HUES64 (cell line): ENCODE measurements around the gene KDM4B.

Experiments
- H3K27ac ChIP-seq: 2 replicates; pipeline ENCODE4 v1.7.0; 2013; ENCODE audit warnings: low read depth, low read length, inconsistent platforms
- H3K27me3 ChIP-seq: 2 replicates; pipeline ENCODE4 v1.6.1; 2013; ENCODE audit warnings: mild to moderate bottlenecking, low read length; ENCODE audit not compliant: insufficient read depth
- H3K36me3 ChIP-seq: 2 replicates; pipeline ENCODE4 v1.6.1; 2013; ENCODE audit warnings: mild to moderate bottlenecking, low read length; ENCODE audit not compliant: insufficient read depth
- H3K4me1 ChIP-seq: 2 replicates; pipeline ENCODE4 v1.6.1; 2013; ENCODE audit warnings: mild to moderate bottlenecking, low read length, moderate library complexity; ENCODE audit not compliant: insufficient read depth
- H3K4me3 ChIP-seq: 2 replicates; pipeline ENCODE4 v1.5.1; 2013; ENCODE audit warnings: mild to moderate bottlenecking, low read length, moderate library complexity
- H3K9ac ChIP-seq: 2 replicates; pipeline ENCODE4 v1.6.1; 2013; ENCODE audit warnings: mild to moderate bottlenecking, low read depth, low read length
- H3K9me3 ChIP-seq: 2 replicates; pipeline ENCODE4 v1.6.1; 2013; ENCODE audit warnings: low read depth, low read length; ENCODE audit not compliant: insufficient read depth
- WGBS: fragments of 150-250, 120-280 bp; methylation state at CpG from one replicate; pipeline ENCODE4 v1.1.7; 2013; ENCODE audit warnings: missing lambda C conversion rate; 5-methylcytosine and 5-hydroxymethylcytosine counted together

KDM4B gene

DNA sequence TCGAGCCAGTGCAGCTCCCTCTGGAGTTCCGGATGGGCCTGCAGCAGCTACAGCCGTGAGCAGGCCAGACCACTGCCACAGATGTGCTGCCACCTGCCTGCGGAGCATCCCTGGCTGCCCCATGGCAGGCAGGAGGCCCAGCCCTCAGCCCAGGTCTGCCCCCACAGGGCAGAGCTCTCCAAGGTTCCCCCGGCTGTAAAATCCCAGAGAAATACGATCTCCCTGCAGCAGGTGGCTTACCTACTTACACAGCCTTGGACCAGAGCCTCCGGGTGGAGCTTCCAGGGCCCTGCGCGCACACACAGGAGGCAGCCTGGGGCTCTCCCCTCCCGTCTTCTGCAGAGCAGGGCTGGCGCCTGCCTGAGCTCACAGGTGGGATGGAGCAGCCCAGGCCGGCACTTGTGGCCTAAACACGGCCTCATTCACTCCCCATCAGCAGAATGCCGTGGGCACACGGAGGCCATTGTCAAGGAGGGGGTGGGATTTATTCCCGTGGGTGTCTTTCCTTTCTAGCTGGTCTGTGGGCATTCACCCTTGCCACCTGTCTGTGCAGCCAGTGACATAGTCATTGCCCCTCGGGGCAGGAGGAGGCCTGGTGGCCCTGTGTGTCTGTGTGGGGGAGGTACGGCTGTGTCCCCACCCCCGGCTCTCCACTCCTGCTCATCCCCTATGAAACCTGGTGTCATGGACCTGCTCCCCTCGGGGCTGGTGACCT lies 118.0 kb downstream of the KDM4B start:
- WGBS, result 79% methylated on average over 20 of the region's 20 CpGs
- H3K4me1 ChIP-seq, result peaks cover 5% of the 10 kb centered on the region; the same call in 1 of the 2 replicates
- H3K27me3 ChIP-seq, result no peaks in the 10 kb centered on the region
- H3K4me3 ChIP-seq, result no peak overlapping the region
- H3K27ac ChIP-seq, result no peak overlapping the region
- H3K36me3 ChIP-seq, result peaks cover 20% of the 10 kb centered on the region; the same call in 1 of the 2 replicates
- H3K9ac ChIP-seq, result no peak overlapping the region
- H3K9me3 ChIP-seq, result no peaks in the 10 kb centered on the region

DNA sequence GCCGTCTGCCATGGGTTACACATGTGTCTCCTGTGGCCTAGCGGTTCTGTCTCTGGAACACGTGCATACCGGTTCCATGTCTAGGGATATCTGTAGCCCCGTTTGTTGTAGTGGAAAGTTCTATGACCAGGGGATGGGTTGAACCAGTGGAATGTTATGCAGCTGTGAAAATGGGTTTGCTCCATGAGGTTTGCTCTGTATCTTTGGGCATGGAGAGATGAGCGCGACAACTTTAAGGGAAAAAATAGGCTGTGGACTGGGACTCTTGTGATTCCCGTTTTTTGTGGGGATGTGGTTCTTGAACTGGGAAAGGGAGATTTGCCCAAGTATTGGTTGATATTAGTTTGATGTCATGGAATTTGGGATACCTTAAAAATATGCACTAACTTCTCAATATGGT lies 120.4 kb downstream of the KDM4B start:
- H3K4me1 ChIP-seq, result peaks cover 5% of the 10 kb centered on the region; the same call in 1 of the 2 replicates
- H3K9me3 ChIP-seq, result no peaks in the 10 kb centered on the region
- H3K36me3 ChIP-seq, result peaks cover 13% of the 10 kb centered on the region; the same call in 1 of the 2 replicates
- H3K27me3 ChIP-seq, result no peaks in the 10 kb centered on the region
- no peak overlapping the region for H3K27ac ChIP-seq
- no peak overlapping the region for H3K4me3 ChIP-seq
- 94% methylated on average over 8 of the region's 8 CpGs for WGBS
- no peak overlapping the region for H3K9ac ChIP-seq

DNA sequence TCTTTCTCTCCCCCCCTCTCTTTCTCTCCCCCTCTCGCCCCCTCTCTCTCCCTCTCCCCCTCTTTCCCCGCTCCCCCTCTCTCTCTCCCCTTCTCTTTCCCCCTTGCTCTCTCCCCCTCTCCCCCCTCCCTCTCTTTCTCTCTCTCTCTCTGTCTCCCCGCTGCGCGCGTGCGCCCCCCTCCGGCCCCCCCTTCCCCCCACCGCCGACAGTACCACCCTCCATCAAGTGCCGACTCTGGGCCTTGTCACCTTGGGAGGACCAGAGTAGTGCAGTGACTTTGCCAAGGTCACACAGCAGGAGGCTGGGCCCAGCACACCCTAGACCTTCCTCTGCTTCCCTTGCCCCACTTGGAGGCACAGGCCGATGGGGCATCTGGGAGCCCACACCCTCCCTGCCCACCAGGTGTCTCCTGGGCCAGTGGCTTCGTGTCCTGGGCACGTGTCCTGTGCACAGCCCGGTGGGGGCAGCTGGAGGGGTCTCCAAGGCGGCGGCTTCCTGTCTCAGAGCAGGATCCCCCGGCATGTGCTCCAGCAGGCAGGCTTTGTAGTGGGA lies 121.6 kb downstream of the KDM4B start:
- Histone ChIP-seq H3K4me3 (no peak overlapping the region), H3K36me3 (peaks cover 10% of the 10 kb centered on the region; the same call in 1 of the 2 replicates), H3K4me1 (peaks cover 5% of the 10 kb centered on the region; the same call in 1 of the 2 replicates), H3K27me3 (no peaks in the 10 kb centered on the region), H3K9ac (no peak overlapping the region), H3K9me3 (no peaks in the 10 kb centered on the region), H3K27ac (no peak overlapping the region)
- WGBS, result 89% methylated on average over 15 of the region's 18 CpGs

DNA sequence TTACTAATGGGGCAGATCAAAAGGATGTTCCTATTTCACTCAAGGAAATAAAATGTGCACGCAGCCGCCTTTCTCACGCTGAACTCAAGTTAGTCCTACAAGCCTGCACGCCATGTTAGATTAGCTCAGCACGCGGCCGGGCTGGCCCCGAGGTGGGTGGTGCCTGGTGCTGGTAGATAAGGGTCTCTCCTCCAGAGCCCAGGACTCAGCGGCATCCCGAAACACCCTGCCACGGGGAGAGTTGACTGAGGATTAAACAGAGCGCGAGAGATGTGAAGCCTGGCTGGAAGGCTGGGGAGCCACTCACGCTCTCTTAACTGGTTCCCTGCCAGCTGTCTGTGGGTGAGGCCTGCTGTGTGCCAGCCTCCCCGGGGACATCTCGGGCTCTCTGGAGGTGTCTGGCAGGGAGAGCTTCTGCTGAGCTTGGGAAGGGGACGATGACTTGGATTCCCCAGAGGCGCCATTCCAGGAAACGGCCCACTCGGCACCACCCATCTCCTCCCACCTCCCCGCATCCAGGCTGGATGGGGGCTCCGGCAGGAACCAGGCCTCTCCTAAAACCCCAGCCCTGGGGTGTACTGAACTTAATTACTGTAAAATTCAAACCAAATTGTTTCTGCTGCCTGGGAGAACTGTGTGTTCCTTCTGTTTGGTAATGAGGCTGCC lies 122.2 kb downstream of the KDM4B start:
- H3K27ac ChIP-seq, result 0 out of 2 replicates have a peak overlapping the region, but pooled peaks have one; percentile 35
- peaks cover 5% of the 10 kb centered on the region; the same call in 1 of the 2 replicates for H3K4me1 ChIP-seq
- peaks cover 10% of the 10 kb centered on the region; the same call in 1 of the 2 replicates for H3K36me3 ChIP-seq
- no peak overlapping the region for H3K9ac ChIP-seq
- H3K9me3 ChIP-seq, result no peaks in the 10 kb centered on the region
- 78% methylated on average over 22 of the region's 22 CpGs for WGBS
- no peaks in the 10 kb centered on the region for H3K27me3 ChIP-seq
- H3K4me3 ChIP-seq, result no peak overlapping the region

DNA sequence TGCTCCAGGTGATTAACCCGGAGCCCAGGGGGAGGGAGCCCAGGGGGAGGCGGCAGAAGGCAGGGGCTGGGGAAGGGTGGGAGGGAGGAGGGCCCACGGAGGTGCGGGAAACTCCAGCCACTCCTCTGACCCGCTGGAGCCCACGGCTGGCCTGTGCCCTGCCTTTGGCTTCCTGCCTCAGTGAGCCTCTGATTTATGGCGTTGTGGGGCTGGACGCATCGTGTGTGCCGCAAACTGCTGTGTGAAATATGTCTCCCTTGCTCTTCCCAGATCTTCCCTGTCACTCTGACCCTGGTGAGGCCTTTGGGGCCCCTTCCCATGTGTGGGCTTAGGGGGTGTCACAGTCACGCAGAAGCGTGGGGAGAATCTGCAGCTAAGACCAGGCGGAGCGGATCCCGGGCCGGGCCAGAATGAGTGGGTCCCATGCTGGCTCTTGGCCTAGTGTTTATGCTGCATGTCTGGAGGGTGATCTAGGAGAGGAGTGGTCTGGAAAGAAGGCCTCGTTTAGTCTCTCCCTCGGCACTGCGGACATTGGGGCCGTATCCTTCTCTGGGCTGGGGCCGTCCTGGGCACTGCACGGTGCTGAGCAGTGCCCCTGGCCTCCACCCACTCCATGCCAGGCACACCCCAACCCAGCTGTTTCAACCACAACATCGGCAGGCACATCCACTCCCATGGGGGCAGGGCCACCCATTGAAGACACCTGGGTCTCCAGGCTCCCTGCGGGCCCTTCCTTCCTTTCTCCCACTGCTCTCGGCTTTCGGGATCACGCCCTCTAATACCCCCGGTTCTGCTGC lies 123.0 kb downstream of the KDM4B start:
- Histone ChIP-seq H3K4me1 (peaks cover 5% of the 10 kb centered on the region; the same call in 1 of the 2 replicates), H3K27ac (no peak overlapping the region), H3K4me3 (no peak overlapping the region), H3K9me3 (no peaks in the 10 kb centered on the region), H3K27me3 (no peaks in the 10 kb centered on the region), H3K9ac (no peak overlapping the region; the same call in 1 of the 2 replicates), H3K36me3 (peaks cover 10% of the 10 kb centered on the region; the same call in 1 of the 2 replicates)
- 84% methylated on average over 28 of the region's 28 CpGs for WGBS

DNA sequence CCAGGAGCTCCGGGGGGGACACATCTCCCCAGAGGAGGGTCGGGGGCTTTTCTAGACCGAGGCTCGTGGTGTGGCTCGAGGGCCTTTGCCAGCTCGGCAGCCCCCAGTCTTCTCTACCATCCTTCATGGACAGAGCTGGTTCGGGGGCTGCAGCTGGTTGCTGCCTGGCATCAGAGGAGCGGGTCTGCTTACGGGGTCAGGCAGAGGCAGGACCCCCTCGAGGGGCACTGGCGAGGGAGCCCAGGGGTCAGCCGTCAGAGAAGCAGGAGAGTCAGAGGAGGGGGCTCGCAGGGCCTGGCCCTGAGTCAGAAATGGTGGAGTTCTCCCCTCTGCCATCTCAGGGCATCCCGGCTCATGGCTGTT lies 123.5 kb downstream of the KDM4B start:
- H3K27me3 ChIP-seq, result no peaks in the 10 kb centered on the region
- 89% methylated on average over 14 of the region's 14 CpGs for WGBS
- H3K36me3 ChIP-seq, result peaks cover 8% of the 10 kb centered on the region; the same call in 1 of the 2 replicates
- peak overlapping the region; percentile 5; the same call in 1 of the 2 replicates for H3K9ac ChIP-seq
- no peaks in the 10 kb centered on the region for H3K9me3 ChIP-seq
- no peak overlapping the region for H3K4me3 ChIP-seq
- peaks cover 5% of the 10 kb centered on the region; the same call in 1 of the 2 replicates for H3K4me1 ChIP-seq
- H3K27ac ChIP-seq, result no peak overlapping the region

DNA sequence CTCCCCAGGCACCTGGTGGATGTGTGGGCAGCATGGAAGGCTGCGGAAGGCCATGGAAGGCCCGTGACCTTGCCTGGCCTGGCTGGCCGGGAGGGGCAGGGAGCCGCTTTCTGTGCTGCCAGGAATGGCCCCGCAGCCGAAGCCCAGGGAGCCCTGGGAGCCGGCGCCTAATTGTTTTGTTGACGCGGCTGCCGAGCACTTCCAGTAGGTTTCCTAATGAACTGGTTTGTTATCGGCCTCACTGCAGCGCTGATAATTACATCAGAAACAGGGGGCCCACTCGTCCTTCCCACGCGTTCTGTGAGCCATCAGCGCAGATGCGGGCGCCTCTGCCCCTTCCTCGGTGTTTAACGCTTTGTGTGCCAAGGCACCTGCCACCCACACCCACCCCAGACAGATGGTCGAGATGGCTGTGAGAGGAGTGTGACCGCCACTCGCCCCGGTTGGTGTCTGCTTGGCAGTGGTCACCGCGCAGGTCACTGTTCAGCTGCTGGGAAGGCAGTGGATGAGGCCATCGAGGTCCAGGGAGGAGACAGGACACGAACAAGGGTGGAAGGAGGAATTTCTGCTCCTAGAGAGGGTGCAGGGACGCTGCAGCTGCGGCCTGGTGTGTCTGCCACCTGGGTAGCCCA lies 124.5 kb downstream of the KDM4B start:
- WGBS, result 83% methylated on average over 31 of the region's 31 CpGs
- Histone ChIP-seq H3K4me3 (no peak overlapping the region), H3K9me3 (no peaks in the 10 kb centered on the region), H3K27me3 (no peaks in the 10 kb centered on the region), H3K9ac (no peak overlapping the region), H3K4me1 (peaks cover 5% of the 10 kb centered on the region; the same call in 1 of the 2 replicates), H3K36me3 (peaks cover 6% of the 10 kb centered on the region; the same call in 1 of the 2 replicates), H3K27ac (no peak overlapping the region)

DNA sequence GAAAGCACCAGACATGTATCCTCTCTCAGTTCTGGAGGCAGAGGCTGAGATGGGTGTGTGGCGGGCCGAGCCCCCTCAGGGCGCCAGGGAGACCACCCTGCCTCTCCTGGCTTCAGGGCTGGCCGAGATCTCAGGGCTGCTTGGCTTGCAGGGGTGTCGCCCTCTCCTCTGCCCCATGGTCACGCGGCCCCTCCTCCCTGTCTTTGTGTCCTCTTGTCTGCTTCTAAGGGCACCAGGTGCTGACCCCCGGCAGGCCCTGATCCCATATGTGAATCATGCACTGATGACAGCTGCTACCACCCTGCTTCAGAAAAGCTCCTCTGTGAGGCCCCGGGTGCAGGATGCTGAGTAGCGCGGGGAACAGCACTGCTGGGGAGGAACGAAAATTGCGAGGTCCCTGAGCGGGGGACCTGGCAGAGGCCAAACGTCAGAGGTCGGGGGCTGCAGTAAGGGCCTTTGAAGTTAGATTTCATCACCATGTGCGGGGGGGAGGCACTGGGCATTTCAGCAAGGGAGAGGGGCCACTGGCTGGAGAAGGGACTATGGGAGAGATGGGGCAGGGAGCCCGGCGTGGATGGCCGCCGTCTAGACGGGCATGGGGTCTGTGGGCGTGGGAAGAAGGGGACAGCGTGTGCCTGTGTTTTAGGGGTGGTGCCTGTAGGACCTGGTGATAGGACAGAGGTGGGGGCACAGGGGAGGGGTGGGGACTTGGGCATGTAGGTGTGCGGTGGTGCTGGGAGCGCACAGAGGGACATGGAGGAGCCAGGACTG lies 125.2 kb downstream of the KDM4B start:
- H3K9ac ChIP-seq, result no peak overlapping the region
- peaks cover 5% of the 10 kb centered on the region; the same call in 1 of the 2 replicates for H3K4me1 ChIP-seq
- H3K9me3 ChIP-seq, result peaks cover 7% of the 10 kb centered on the region
- H3K4me3 ChIP-seq, result no peak overlapping the region
- H3K27ac ChIP-seq, result no peak overlapping the region
- 90% methylated on average over 26 of the region's 26 CpGs for WGBS
- peaks cover 7% of the 10 kb centered on the region for H3K36me3 ChIP-seq
- no peaks in the 10 kb centered on the region for H3K27me3 ChIP-seq

DNA sequence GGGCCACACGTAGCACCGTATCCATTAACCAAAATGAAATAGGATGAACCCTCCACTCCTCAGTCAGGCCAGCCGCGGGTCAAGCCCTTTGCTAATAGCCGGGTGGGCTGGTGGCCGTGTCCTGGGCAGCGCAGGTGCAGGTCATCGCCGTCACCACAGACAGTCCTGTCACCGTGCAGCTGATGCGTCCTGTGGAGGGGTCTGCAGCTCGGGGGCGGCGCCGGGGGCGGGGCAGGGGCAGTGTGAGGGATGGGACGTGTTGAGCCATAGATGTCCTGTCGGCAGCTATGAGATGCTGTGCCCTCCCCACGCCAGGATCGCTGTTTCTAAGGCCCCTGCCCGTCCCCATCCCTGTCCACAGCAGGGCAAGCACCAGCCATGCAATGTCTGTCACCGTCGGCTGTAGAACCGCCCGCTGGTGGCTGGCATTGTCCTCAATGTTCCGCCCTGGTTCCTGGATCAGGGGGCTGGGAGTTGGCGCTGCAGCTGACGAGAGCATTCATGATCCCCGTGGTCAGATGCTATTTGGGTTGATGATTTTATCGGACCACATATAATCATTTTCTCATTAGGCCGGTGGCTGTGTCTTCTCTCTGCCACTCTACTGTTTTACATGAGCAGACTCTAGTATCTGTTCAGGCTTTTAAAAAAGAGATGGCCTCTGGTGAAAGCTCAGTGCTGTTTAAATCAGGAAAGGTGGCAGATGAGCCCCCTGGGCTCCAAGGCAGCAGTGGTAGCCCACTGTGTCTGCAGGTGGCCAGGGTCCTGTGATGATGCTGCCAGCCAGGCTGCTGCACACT lies 126.1 kb downstream of the KDM4B start:
- peaks cover 15% of the 10 kb centered on the region for H3K36me3 ChIP-seq
- 0 out of 2 replicates have a peak overlapping the region, but pooled peaks have one; percentile 19 for H3K9ac ChIP-seq
- no peak overlapping the region for H3K4me3 ChIP-seq
- peaks cover 15% of the 10 kb centered on the region for H3K9me3 ChIP-seq
- peaks cover 5% of the 10 kb centered on the region; the same call in 1 of the 2 replicates for H3K4me1 ChIP-seq
- no peaks in the 10 kb centered on the region for H3K27me3 ChIP-seq
- no peak overlapping the region for H3K27ac ChIP-seq
- 91% methylated on average over 31 of the region's 31 CpGs for WGBS
